ENCODE results near the gene ARNT2. TPM values are rescaled to one million over a fixed set of nuclear protein-coding genes. Genes with fewer than 3 reads are reported as not detected.
A peak's percentile ranks its signal among the peaks of the same experiment; 100 is the strongest.

The ARNT2 gene
- total RNA-seq, 1 donor from 2014 or later = 0.26 TPM

GRCh38 chr15:80523746-80524145 is 119.6 kb downstream of the ARNT2 start:
- no peak for DNase-seq (ENCODE audit: low read depth)
- FAIRE-seq = no peak
- TF ChIP-seq CTCF (IDR thresholded peaks at IDR 0.05; ENCODE audit: insufficient read depth, low read length, severe bottlenecking) = no peak
- no peaks in the 10 kb centered on the region for H3K36me3 ChIP-seq (ENCODE audit: control insufficient read depth, insufficient read depth, low read length)
- no peak overlapping the region for H3K4me3 ChIP-seq (ENCODE audit: low read depth, low read length)
- no peaks in the 10 kb centered on the region for H3K27me3 ChIP-seq (ENCODE audit: control insufficient read depth, insufficient read depth, low read length)

GRCh38 chr15:80525853-80526252 is 121.7 kb downstream of the ARNT2 start:
- no peak for TF ChIP-seq CTCF (IDR thresholded peaks at IDR 0.05; ENCODE audit: insufficient read depth, low read length, severe bottlenecking)
- no peak overlapping the region for H3K4me3 ChIP-seq (ENCODE audit: low read depth, low read length)
- no peaks in the 10 kb centered on the region for H3K27me3 ChIP-seq (ENCODE audit: control insufficient read depth, insufficient read depth, low read length)
- FAIRE-seq = no peak
- DNase-seq (ENCODE audit: low read depth) = no peak
- no peaks in the 10 kb centered on the region for H3K36me3 ChIP-seq (ENCODE audit: control insufficient read depth, insufficient read depth, low read length)

GRCh38 chr15:80526556-80527340 is 122.6 kb downstream of the ARNT2 start:
- Histone ChIP-seq H3K36me3 (ENCODE audit: control insufficient read depth, insufficient read depth, low read length) (no peaks in the 10 kb centered on the region), H3K4me3 (ENCODE audit: low read depth, low read length) (no peak overlapping the region), H3K27me3 (ENCODE audit: control insufficient read depth, insufficient read depth, low read length) (no peaks in the 10 kb centered on the region)
- no peak for TF ChIP-seq CTCF (IDR thresholded peaks at IDR 0.05; ENCODE audit: insufficient read depth, low read length, severe bottlenecking)
- DNase-seq (ENCODE audit: low read depth) (no peak), FAIRE-seq (no peak)

GRCh38 chr15:80527406-80527805 is 123.2 kb downstream of the ARNT2 start:
- peak; percentile 92 for FAIRE-seq
- Histone ChIP-seq H3K27me3 (ENCODE audit: control insufficient read depth, insufficient read depth, low read length) (no peaks in the 10 kb centered on the region), H3K4me3 (ENCODE audit: low read depth, low read length) (no peak overlapping the region), H3K36me3 (ENCODE audit: control insufficient read depth, insufficient read depth, low read length) (no peaks in the 10 kb centered on the region)
- TF ChIP-seq CTCF (IDR thresholded peaks at IDR 0.05; ENCODE audit: insufficient read depth, low read length, severe bottlenecking) = no peak
- no peak for DNase-seq (ENCODE audit: low read depth)

- H3K27me3 ChIP-seq (ENCODE audit: control insufficient read depth, insufficient read depth, low read length) = no peaks in the 10 kb centered on the region
- no peaks in the 10 kb centered on the region for H3K36me3 ChIP-seq (ENCODE audit: control insufficient read depth, insufficient read depth, low read length)
- FAIRE-seq (no peak), DNase-seq (ENCODE audit: low read depth) (no peak)
- no peak for TF ChIP-seq CTCF (IDR thresholded peaks at IDR 0.05; ENCODE audit: insufficient read depth, low read length, severe bottlenecking)
- H3K4me3 ChIP-seq (ENCODE audit: low read depth, low read length) = no peak overlapping the region
Measured at GRCh38 chr15:80527961-80528360, 123.8 kb downstream of the ARNT2 start.
